SK-N-SH treated with all-trans-retinoic acid at 6 μM for 48 hours (cell line): ENCODE data around the gene ANO6.
A peak's percentile ranks its signal among the peaks of the same experiment; 100 is the strongest.

Experiments
- ATAC-seq: fragments of 200-7000 bp; cut with Tn5 transposase; 3 replicates; pipeline ENCODE4 v1.9.1; 2020; ENCODE audit warnings: mild to moderate bottlenecking, moderate library complexity
- ARNTL ChIP-seq: fragments of 450-650 bp; formaldehyde crosslinking; IDR thresholded peaks from 2 replicates; pipeline ENCODE4 v1.5.0; 2020; ENCODE audit warnings: low read depth, mild to moderate bottlenecking, moderate library complexity, borderline replicate concordance
- CSRNP3 ChIP-seq: fragments of 250-450 bp; sonication (Bioruptor Pico); IDR thresholded peaks from 2 replicates; pipeline ENCODE4 v1.5.1; 2021; ENCODE audit warnings: mild to moderate bottlenecking, moderate library complexity
- GLIS3 ChIP-seq: fragments of 250-450 bp; sonication (Bioruptor Pico); IDR thresholded peaks from 2 replicates; pipeline ENCODE4 v1.5.0; 2020; ENCODE audit warnings: mild to moderate bottlenecking, moderate library complexity
- ISL1 ChIP-seq: fragments of 250-450 bp; sonication (Bioruptor Pico); IDR thresholded peaks from 2 replicates; pipeline ENCODE4 v2.1.2; 2022; ENCODE audit warnings: mild to moderate bottlenecking, moderate library complexity
- OSR1 ChIP-seq: fragments of 250-450 bp; sonication (Bioruptor Pico); IDR thresholded peaks from 2 replicates; pipeline ENCODE4 v1.8.0; 2022; ENCODE audit warnings: moderate library complexity, mild to moderate bottlenecking, inconsistent platforms
- POU6F1 ChIP-seq: fragments of 250-450 bp; sonication (Bioruptor Pico); IDR thresholded peaks from 2 replicates; pipeline ENCODE4 v1.8.0; 2021; ENCODE audit warnings: low read depth, mild to moderate bottlenecking, moderate library complexity, borderline replicate concordance
- PPARA ChIP-seq: fragments of 250-450 bp; sonication (Bioruptor Pico); IDR thresholded peaks from 2 replicates; pipeline ENCODE4 v1.5.0; 2020; ENCODE audit warnings: mild to moderate bottlenecking, borderline replicate concordance
- RARB ChIP-seq: fragments of 250-450 bp; sonication (Bioruptor Pico); IDR thresholded peaks from 2 replicates; pipeline ENCODE4 v1.8.0; 2021; ENCODE audit warnings: mild to moderate bottlenecking, moderate library complexity
- SNAI2 ChIP-seq: fragments of 250-450 bp; sonication (Bioruptor Pico); IDR thresholded peaks from 2 replicates; pipeline ENCODE4 v1.5.0; 2020; ENCODE audit warnings: mild to moderate bottlenecking, moderate library complexity
- TCF4 ChIP-seq: fragments of 250-450 bp; sonication (Bioruptor Pico); IDR thresholded peaks from 2 replicates; pipeline ENCODE4 v1.8.0; 2021; ENCODE audit warnings: mild to moderate bottlenecking, moderate library complexity, borderline replicate concordance
- TOX ChIP-seq: fragments of 250-450 bp; sonication (Bioruptor Pico); IDR thresholded peaks from 2 replicates; pipeline ENCODE4 v1.8.0; 2021; ENCODE audit warnings: mild to moderate bottlenecking, moderate library complexity, borderline replicate concordance
- ZFP3 ChIP-seq: fragments of 250-450 bp; sonication (Bioruptor Pico); IDR thresholded peaks from 2 replicates; pipeline ENCODE4 v1.5.0; 2020; ENCODE audit warnings: mild to moderate bottlenecking, moderate library complexity
- ZNF565 ChIP-seq: fragments of 450-650 bp; formaldehyde crosslinking; conservative IDR thresholded peaks from 2 replicates; pipeline ENCODE4 v1.5.0; 2020; ENCODE audit warnings: low read depth, mild to moderate bottlenecking, moderate library complexity
- ZNF70 ChIP-seq: fragments of 450-650 bp; formaldehyde crosslinking; IDR thresholded peaks from 2 replicates; pipeline ENCODE4 v1.5.0; 2020; ENCODE audit warnings: mild to moderate bottlenecking, moderate library complexity
- ZNF8 ChIP-seq: fragments of 450-650 bp; formaldehyde crosslinking; IDR thresholded peaks from 2 replicates; pipeline ENCODE4 v1.5.0; 2020; ENCODE audit warnings: mild to moderate bottlenecking, moderate library complexity
- TF ChIP-seq, protein P1 (sequence below): fragments of 250-450 bp; sonication (Bioruptor Pico); IDR thresholded peaks from 2 replicates; pipeline ENCODE4 v1.8.0; 2020; ENCODE audit warnings: mild to moderate bottlenecking, moderate library complexity, borderline replicate concordance
- TF ChIP-seq, protein P2 (sequence below): fragments of 250-450 bp; sonication (Bioruptor Pico); IDR thresholded peaks from 2 replicates; pipeline ENCODE4 v1.5.0; 2020; ENCODE audit warnings: mild to moderate bottlenecking, moderate library complexity

Gene ANO6

GRCh38 chr12:45296046-45296586 lies 80.2 kb downstream of the ANO6 start:
- TF ChIP-seq CSRNP3 (CRISPR knock-in tag) (no peak), ARNTL (CRISPR knock-in tag) (no peak), RARB (CRISPR knock-in tag) (no peak), POU6F1 (CRISPR knock-in tag) (no peak), TCF4 (CRISPR knock-in tag) (no peak), OSR1 (no peak), PPARA (CRISPR knock-in tag) (no peak), ZNF565 (CRISPR knock-in tag) (no peak)
- ATAC-seq: no peak

DNA sequence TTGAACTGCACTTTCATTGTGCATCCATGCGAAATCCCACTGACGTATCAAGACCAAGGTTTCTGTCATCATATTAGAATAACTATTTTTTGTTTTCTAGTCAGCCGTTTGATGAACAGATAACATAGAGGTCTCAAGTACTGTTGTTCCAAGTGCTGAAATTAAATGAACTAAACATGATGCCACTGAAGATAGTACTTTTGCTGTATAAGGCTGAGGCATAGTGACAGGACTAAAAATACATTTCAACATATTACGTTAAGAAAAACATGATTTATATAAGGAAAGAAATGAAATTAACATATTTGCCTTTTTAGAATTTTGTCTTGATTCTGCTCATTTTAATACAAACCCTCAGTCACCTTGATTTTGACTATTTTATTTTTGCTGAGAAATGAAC lies 82.2 kb downstream of the ANO6 start:
- no peak for ATAC-seq
- TF ChIP-seq TCF4 (CRISPR knock-in tag) (no peak), ZFP3 (no peak), OSR1 (no peak), ISL1 (CRISPR knock-in tag) (no peak), ARNTL (CRISPR knock-in tag) (no peak), PPARA (CRISPR knock-in tag) (no peak), SNAI2 (CRISPR knock-in tag) (no peak), ZNF565 (CRISPR knock-in tag) (no peak), TOX (CRISPR knock-in tag) (no peak), ZNF8 (CRISPR knock-in tag) (no peak)
- TF ChIP-seq, protein P1, sequence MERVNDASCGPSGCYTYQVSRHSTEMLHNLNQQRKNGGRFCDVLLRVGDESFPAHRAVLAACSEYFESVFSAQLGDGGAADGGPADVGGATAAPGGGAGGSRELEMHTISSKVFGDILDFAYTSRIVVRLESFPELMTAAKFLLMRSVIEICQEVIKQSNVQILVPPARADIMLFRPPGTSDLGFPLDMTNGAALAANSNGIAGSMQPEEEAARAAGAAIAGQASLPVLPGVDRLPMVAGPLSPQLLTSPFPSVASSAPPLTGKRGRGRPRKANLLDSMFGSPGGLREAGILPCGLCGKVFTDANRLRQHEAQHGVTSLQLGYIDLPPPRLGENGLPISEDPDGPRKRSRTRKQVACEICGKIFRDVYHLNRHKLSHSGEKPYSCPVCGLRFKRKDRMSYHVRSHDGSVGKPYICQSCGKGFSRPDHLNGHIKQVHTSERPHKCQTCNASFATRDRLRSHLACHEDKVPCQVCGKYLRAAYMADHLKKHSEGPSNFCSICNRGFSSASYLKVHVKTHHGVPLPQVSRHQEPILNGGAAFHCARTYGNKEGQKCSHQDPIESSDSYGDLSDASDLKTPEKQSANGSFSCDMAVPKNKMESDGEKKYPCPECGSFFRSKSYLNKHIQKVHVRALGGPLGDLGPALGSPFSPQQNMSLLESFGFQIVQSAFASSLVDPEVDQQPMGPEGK (CRISPR knock-in tag): no peak
- TF ChIP-seq, all 23 proteins: peak for 0

- peak; percentile 88 for ATAC-seq
- peak; percentile 36; the same call in 1 of the 2 replicates for TF ChIP-seq ISL1 (CRISPR knock-in tag)
- TF ChIP-seq, protein P1 (CRISPR knock-in tag): no peak
- TF ChIP-seq, all 23 proteins: peak for 1
Measured at GRCh38 chr12:45298721-45299692, 83.1 kb downstream of the ANO6 start.

- TF ChIP-seq OSR1 (no peak), RARB (CRISPR knock-in tag) (no peak), ZNF70 (CRISPR knock-in tag) (no peak), GLIS3 (CRISPR knock-in tag) (no peak), ZNF8 (CRISPR knock-in tag) (no peak), POU6F1 (CRISPR knock-in tag) (no peak), CSRNP3 (CRISPR knock-in tag) (no peak), PPARA (CRISPR knock-in tag) (no peak)
- TF ChIP-seq, protein P2, sequence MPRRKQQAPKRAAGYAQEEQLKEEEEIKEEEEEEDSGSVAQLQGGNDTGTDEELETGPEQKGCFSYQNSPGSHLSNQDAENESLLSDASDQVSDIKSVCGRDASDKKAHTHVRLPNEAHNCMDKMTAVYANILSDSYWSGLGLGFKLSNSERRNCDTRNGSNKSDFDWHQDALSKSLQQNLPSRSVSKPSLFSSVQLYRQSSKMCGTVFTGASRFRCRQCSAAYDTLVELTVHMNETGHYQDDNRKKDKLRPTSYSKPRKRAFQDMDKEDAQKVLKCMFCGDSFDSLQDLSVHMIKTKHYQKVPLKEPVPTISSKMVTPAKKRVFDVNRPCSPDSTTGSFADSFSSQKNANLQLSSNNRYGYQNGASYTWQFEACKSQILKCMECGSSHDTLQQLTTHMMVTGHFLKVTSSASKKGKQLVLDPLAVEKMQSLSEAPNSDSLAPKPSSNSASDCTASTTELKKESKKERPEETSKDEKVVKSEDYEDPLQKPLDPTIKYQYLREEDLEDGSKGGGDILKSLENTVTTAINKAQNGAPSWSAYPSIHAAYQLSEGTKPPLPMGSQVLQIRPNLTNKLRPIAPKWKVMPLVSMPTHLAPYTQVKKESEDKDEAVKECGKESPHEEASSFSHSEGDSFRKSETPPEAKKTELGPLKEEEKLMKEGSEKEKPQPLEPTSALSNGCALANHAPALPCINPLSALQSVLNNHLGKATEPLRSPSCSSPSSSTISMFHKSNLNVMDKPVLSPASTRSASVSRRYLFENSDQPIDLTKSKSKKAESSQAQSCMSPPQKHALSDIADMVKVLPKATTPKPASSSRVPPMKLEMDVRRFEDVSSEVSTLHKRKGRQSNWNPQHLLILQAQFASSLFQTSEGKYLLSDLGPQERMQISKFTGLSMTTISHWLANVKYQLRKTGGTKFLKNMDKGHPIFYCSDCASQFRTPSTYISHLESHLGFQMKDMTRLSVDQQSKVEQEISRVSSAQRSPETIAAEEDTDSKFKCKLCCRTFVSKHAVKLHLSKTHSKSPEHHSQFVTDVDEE: no peak
- ATAC-seq: no peak
Measured at GRCh38 chr12:45302621-45303369, 86.9 kb downstream of the ANO6 start.
